Measurements from ENCODE around the gene TMEM181.

DNA sequence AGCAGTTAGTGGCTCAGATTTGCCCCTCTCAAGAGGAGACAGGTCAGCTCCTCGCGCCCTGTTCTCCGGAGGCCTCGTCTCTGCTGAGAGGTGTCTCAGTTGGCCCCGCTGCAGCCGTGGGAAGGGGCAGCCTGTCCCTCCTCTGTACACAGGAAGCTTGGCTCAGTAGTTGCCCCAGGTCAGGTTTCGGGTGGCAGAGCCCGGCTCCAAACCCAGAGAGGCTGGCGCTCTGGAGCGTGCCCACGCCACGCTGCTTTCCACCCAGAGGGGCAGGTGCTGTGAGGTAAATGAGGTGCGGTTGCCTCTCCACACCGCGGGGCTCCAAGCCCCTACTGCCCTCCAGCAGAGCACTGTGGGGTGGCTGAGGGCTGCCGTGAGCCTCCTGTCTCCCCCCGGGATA, 68.7 kb downstream of the TMEM181 start:
- TF ChIP-seq POLR2A (IDR thresholded peaks at IDR 0.05), result no peak
- TF ChIP-seq, protein P1, sequence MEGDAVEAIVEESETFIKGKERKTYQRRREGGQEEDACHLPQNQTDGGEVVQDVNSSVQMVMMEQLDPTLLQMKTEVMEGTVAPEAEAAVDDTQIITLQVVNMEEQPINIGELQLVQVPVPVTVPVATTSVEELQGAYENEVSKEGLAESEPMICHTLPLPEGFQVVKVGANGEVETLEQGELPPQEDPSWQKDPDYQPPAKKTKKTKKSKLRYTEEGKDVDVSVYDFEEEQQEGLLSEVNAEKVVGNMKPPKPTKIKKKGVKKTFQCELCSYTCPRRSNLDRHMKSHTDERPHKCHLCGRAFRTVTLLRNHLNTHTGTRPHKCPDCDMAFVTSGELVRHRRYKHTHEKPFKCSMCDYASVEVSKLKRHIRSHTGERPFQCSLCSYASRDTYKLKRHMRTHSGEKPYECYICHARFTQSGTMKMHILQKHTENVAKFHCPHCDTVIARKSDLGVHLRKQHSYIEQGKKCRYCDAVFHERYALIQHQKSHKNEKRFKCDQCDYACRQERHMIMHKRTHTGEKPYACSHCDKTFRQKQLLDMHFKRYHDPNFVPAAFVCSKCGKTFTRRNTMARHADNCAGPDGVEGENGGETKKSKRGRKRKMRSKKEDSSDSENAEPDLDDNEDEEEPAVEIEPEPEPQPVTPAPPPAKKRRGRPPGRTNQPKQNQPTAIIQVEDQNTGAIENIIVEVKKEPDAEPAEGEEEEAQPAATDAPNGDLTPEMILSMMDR (IDR thresholded peaks at IDR 0.05), result no peak
